Left ventricle myocardium inferior (tissue), 1 donor: ENCODE results near the gene CAPN13. TPM values are rescaled to one million over a fixed set of nuclear protein-coding genes. Genes with fewer than 3 reads are reported as not detected.

Experiments used
- DNase-seq: peaks from one replicate; pipeline ENCODE4 v3.0.0-alpha.2; 2020
- H3K27ac ChIP-seq: fragments of 200-600 bp; replicated peaks from 2 replicates; pipeline ENCODE4 v1.8.0; 2021
- H3K27me3 ChIP-seq: fragments of 200-600 bp; 2 replicates; pipeline ENCODE4 v1.8.0; 2021; ENCODE audit warnings: low read depth
- H3K36me3 ChIP-seq: fragments of 200-600 bp; 2 replicates; pipeline ENCODE4 v1.8.0; 2021
- H3K4me1 ChIP-seq: fragments of 200-600 bp; 2 replicates; pipeline ENCODE4 v1.8.0; 2021
- H3K4me3 ChIP-seq: fragments of 200-600 bp; 2 replicates; pipeline ENCODE4 v1.8.0; 2021; ENCODE audit warnings: mild to moderate bottlenecking, moderate library complexity
- H3K9me3 ChIP-seq: fragments of 200-600 bp; replicated peaks from 2 replicates; pipeline ENCODE4 v1.8.0; 2021
- intact Hi-C: fragments of 100-400 bp; cut with micrococcal nuclease; formaldehyde crosslinking; loops from one replicate; pipeline ENCODE4 v1.11.0; 2022
- total RNA-seq: library from RNA; stranded (reverse); fragmentation: NEBNext Ultra II Directional; extraction: Animal tissue kit (Norgen Biotek cat#: 25700); gene quantifications from one replicate; pipeline ENCODE4 v1.2.1, GENCODE V29; 2021
- TF ChIP-seq, protein P1 (sequence below): fragments of 200-600 bp; IDR thresholded peaks from 2 replicates; pipeline ENCODE4 v1.8.0; 2021; ENCODE audit warnings: antibody characterized with exemption, mild to moderate bottlenecking, borderline replicate concordance
- donor health status: DM: no; HTN: yes; CAD: no; lungs with severe emphysema.

CAPN13 gene
- total RNA-seq, 1 donor from 2014 or later: not detected

DNA sequence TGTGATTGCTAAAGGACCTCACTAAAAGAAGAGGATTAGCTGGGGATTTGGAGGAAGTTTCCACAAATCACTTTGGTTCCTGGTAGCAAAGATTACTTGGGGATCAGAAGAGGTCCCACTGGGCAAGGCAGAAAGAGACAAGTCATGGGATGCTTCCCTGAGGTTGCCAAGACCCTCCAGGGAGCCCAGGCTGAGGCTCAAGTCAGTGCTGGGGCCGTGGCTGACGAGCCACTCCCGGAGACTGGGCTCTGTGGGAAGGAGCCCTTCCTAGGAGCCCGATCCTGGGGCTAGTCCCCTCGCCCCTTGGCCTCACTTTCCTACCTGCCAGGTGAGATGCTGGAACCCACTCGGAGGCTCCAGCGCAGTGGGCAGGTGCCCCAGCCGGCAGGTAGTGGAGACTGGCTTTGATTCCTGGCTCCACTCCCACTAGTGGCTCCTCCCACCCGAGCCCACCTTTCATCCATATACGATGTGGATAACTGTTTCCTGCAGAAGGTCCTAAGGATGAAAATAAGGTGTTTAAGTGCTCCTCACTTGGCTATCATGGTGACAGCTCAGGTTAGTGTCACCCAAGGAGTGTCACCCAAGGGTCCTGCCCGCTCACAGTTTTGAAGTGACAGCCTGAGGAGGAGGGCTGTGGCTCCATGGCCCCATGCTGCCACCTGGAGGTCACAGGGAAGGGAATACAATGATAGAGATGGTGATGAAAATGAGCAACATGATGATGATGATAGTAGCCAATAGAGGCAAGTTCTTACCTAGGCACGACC is 100.5 kb downstream of the CAPN13 start:
- no peaks in the 10 kb centered on the region for H3K27me3 ChIP-seq

DNA sequence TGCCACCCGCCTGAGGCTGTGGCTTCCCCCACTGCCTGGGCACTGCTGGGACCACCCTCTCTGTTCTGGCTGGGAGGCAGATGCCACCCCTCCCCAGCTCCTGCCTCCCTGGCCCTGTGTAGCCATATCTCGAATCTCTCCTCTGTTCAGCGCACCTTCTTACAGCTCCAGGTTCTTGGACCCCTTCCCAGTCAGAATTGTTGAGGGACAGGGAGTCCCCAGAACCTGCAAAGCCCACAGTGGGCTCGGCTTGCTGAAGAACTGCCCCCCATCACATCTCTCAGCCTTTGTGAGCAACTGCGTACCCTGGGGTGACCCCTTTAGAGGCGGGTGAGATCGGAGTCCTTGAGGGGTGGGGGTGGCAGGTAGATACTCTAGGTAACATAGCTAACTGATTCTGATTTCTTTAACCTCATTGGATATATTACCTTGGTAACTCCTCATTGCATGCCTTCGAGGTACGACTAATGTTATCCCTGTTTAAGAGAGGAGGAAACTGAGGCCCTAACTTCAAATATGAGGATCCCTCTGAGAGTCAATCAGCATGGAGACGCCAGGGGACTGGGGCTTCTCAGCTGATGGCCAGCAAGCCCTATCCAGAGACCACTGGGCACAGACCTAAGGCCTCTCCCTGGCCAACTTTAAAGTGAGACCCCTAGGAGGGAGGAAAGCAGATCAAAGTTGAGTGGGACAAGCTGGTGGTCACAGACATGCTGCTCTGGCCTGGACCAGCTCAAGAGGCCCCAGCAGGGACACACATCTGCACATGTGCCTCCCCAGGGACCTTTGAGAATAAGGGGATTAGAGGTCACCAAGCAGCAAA is 101.3 kb downstream of the CAPN13 start:
- TF ChIP-seq, protein P1, sequence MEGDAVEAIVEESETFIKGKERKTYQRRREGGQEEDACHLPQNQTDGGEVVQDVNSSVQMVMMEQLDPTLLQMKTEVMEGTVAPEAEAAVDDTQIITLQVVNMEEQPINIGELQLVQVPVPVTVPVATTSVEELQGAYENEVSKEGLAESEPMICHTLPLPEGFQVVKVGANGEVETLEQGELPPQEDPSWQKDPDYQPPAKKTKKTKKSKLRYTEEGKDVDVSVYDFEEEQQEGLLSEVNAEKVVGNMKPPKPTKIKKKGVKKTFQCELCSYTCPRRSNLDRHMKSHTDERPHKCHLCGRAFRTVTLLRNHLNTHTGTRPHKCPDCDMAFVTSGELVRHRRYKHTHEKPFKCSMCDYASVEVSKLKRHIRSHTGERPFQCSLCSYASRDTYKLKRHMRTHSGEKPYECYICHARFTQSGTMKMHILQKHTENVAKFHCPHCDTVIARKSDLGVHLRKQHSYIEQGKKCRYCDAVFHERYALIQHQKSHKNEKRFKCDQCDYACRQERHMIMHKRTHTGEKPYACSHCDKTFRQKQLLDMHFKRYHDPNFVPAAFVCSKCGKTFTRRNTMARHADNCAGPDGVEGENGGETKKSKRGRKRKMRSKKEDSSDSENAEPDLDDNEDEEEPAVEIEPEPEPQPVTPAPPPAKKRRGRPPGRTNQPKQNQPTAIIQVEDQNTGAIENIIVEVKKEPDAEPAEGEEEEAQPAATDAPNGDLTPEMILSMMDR: no peak
- Histone ChIP-seq H3K4me3 (no peak overlapping the region), H3K4me1 (peaks cover 37% of the 10 kb centered on the region), H3K27me3 (no peaks in the 10 kb centered on the region), H3K36me3 (no peaks in the 10 kb centered on the region), H3K27ac (peak overlapping the region; percentile 58), H3K9me3 (peaks cover 24% of the 10 kb centered on the region)
- DNase-seq: no peak
- intact Hi-C loops: loop anchor here (2.0 to 10.0 kb wide), 2 partner anchors 251 to 497 kb away; no protein-coding TSS in a partner anchor

More for the DNA sequence above, 100.5 kb downstream of the CAPN13 start:
- Histone ChIP-seq H3K36me3 (no peaks in the 10 kb centered on the region), H3K4me3 (no peak overlapping the region), H3K27ac (peak overlapping the region; percentile 58), H3K9me3 (peaks cover 16% of the 10 kb centered on the region), H3K4me1 (peaks cover 37% of the 10 kb centered on the region)
- TF ChIP-seq, protein P1: peak; percentile 90
- intact Hi-C loops: loop anchor here (2.0 to 10.0 kb wide), 2 partner anchors 252 to 498 kb away; no protein-coding TSS in a partner anchor
- DNase-seq: peak; percentile 73

DNA sequence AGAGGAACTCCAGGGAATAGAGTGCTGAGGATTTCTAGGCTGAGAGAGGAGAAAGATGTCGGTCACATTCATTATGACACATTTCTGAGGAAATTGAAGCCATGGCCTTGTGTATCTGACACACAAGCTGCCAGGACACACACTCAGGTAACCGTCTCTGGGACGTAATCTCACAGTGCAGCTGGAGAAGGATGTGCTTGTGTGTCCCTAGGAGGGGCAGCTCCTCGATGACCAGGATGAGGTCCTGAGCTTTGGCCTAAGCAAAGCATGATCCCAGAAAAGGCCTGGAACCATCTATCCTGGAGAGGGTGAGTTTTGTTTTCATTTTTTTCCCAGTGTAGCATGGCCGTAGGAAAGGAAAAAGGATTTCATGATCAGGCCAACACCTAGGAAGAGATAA is 102.2 kb downstream of the CAPN13 start:
- TF ChIP-seq, protein P1: no peak
- no peaks in the 10 kb centered on the region for H3K36me3 ChIP-seq
- intact Hi-C loops: loop anchor here (10.0 kb wide), 1 partner anchor 250 kb away; no protein-coding TSS in a partner anchor
- H3K27ac ChIP-seq: peak overlapping the region; percentile 58
- no peaks in the 10 kb centered on the region for H3K27me3 ChIP-seq
- peaks cover 28% of the 10 kb centered on the region for H3K9me3 ChIP-seq
- H3K4me1 ChIP-seq: peaks cover 37% of the 10 kb centered on the region
- H3K4me3 ChIP-seq: no peak overlapping the region
- no peak for DNase-seq

DNA sequence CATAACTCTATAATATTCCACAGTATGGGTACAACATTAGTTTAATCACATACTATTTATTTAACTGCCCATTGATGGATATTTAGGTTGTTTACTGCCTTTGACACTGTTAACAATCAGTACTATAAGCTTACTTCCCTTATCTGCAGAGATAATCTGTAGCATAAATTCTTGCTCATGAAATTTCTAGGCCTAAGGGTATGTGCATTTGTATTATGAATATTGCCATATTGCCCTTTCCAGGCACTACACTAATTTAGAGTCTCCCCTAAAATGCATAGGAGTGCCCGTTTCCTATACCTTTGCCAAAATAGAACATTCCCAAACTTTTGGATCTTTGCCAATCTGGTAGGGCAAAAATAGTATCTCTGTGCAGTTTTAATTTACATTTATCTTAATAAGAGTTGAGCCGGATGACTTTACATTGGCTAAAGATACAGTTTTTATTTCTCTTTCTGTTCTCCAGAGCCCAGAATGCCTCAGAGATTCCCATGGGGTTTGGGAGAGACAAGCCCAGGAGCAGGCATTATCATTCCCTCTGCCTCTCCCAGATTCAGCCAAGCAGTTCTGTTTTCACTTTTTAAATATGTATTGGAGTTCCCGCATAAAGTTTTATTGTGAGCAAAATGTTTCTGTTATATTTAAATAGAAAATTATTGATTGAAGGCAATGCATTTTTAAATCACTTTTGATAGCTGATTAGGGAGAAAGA is 102.8 kb downstream of the CAPN13 start:
- intact Hi-C loops: loop anchor here (10.0 kb wide), 1 partner anchor 250 kb away; no protein-coding TSS in a partner anchor
- H3K27ac ChIP-seq: peak overlapping the region; percentile 58

More for the DNA sequence above, 102.8 kb downstream of the CAPN13 start:
- no peaks in the 10 kb centered on the region for H3K36me3 ChIP-seq
- DNase-seq: no peak
- TF ChIP-seq, protein P1: no peak
- peaks cover 31% of the 10 kb centered on the region for H3K4me1 ChIP-seq
- H3K4me3 ChIP-seq: no peak overlapping the region
- peaks cover 28% of the 10 kb centered on the region for H3K9me3 ChIP-seq
- no peaks in the 10 kb centered on the region for H3K27me3 ChIP-seq
